HepG2 (cell line): Measurements from ENCODE around the gene TM4SF5. TPM values are rescaled to one million over a fixed set of nuclear protein-coding genes. Genes with fewer than 3 reads are reported as not detected.
A peak's percentile ranks its signal among the peaks of the same experiment; 100 is the strongest.

ENCODE experiments used
- AKAP8 ChIP-seq: sonication (generic); formaldehyde crosslinking; IDR thresholded peaks from 2 replicates; pipeline ENCODE4 v1.5.1; 2020; ENCODE audit warnings: mild to moderate bottlenecking, missing genetic modification reagents
- ELK4 ChIP-seq: sonication (generic); formaldehyde crosslinking; IDR thresholded peaks from 2 replicates; pipeline ENCODE4 v1.9.0; 2021; ENCODE audit warnings: missing genetic modification reagents, borderline replicate concordance
- EP300 ChIP-seq, 3 experiments: sonication (generic) in 1 of 3; formaldehyde crosslinking in 1 of 3; IDR thresholded peaks; 2 replicates each; pipeline versions ENCODE4 v1.5.1 to v1.6.1; 2011 to 2020; ENCODE audit warnings: low read depth in 2 of 3, low read length in 2 of 3, borderline replicate concordance in 1 of 3, improper control_type of control experiment in 1 of 3, mild to moderate bottlenecking in 1 of 3, missing genetic modification reagents in 1 of 3, moderate library complexity in 1 of 3
- FOXK2 ChIP-seq: fragments of 450-650 bp; IDR thresholded peaks from 2 replicates; pipeline ENCODE4 v1.6.1; 2016
- HNF1A ChIP-seq, 2 experiments: sonication (generic) in 1 of 2; formaldehyde crosslinking in 1 of 2; IDR thresholded peaks; 2 replicates each; pipeline versions ENCODE4 v1.4.0 to v1.6.1; 2016 to 2020; ENCODE audit warnings: borderline replicate concordance in 1 of 2, low read depth in 1 of 2, mild to moderate bottlenecking in 1 of 2, missing genetic modification reagents in 1 of 2
- NFRKB ChIP-seq: fragments of 450-650 bp; IDR thresholded peaks from 2 replicates; pipeline ENCODE4 v1.6.1; 2017
- RARA ChIP-seq: IDR thresholded peaks from 2 replicates; pipeline ENCODE4 v1.6.1; 2016; ENCODE audit warnings: missing genetic modification reagents, missing compliant biosample characterization
- SNAPC2 ChIP-seq: sonication (generic); formaldehyde crosslinking; IDR thresholded peaks from 2 replicates; pipeline ENCODE4 v1.8.1; 2022; ENCODE audit warnings: mild to moderate bottlenecking, missing genetic modification reagents
- THAP8 ChIP-seq: sonication (generic); formaldehyde crosslinking; IDR thresholded peaks from 2 replicates; pipeline ENCODE4 v1.5.1; 2020; ENCODE audit warnings: missing genetic modification reagents, mild to moderate bottlenecking, borderline replicate concordance
- ZBTB46 ChIP-seq: sonication (generic); formaldehyde crosslinking; IDR thresholded peaks from 2 replicates; pipeline ENCODE4 v1.4.0; 2020; ENCODE audit warnings: mild to moderate bottlenecking, missing genetic modification reagents, borderline replicate concordance
- ZKSCAN1 ChIP-seq: fragments of 150-350 bp; IDR thresholded peaks from 2 replicates; pipeline ENCODE4 v1.6.1; 2014; ENCODE audit warnings: low read length
- ZMAT3 ChIP-seq: sonication (generic); formaldehyde crosslinking; conservative IDR thresholded peaks from 2 replicates; pipeline ENCODE4 v1.7.0; 2021; ENCODE audit warnings: missing genetic modification reagents
- ZMYM4 ChIP-seq: sonication (generic); formaldehyde crosslinking; IDR thresholded peaks from 2 replicates; pipeline ENCODE4 v1.8.1; 2023; ENCODE audit warnings: mild to moderate bottlenecking, missing genetic modification reagents
- ZNF207 ChIP-seq: fragments of 450-650 bp; IDR thresholded peaks from 2 replicates; pipeline ENCODE4 v1.6.1; 2016; ENCODE audit warnings: antibody characterized with exemption, borderline replicate concordance
- ZNF331 ChIP-seq: sonication (generic); formaldehyde crosslinking; IDR thresholded peaks from 2 replicates; pipeline ENCODE4 v1.4.0; 2020; ENCODE audit warnings: missing genetic modification reagents
- ZNF382 ChIP-seq: sonication (generic); formaldehyde crosslinking; IDR thresholded peaks from 2 replicates; pipeline ENCODE4 v1.5.0; 2020; ENCODE audit warnings: missing genetic modification reagents, mild to moderate bottlenecking, borderline replicate concordance
- ZNF383 ChIP-seq: sonication (generic); formaldehyde crosslinking; IDR thresholded peaks from 2 replicates; pipeline ENCODE4 v1.4.0; 2020; ENCODE audit warnings: missing genetic modification reagents, mild to moderate bottlenecking, borderline replicate concordance
- ZNF619 ChIP-seq: sonication (generic); formaldehyde crosslinking; IDR thresholded peaks from 2 replicates; pipeline ENCODE4 v1.4.0; 2020; ENCODE audit warnings: mild to moderate bottlenecking, missing genetic modification reagents
- ZNF891 ChIP-seq: sonication (generic); formaldehyde crosslinking; IDR thresholded peaks from 2 replicates; pipeline ENCODE4 v1.5.0; 2020; ENCODE audit warnings: mild to moderate bottlenecking, missing genetic modification reagents
- ZSCAN9 ChIP-seq: IDR thresholded peaks from 2 replicates; pipeline ENCODE4 v1.6.1; 2016; ENCODE audit warnings: borderline replicate concordance
- ZZZ3 ChIP-seq: sonication (generic); formaldehyde crosslinking; IDR thresholded peaks from 2 replicates; pipeline ENCODE4 v1.4.0; 2020; ENCODE audit warnings: missing genetic modification reagents, mild to moderate bottlenecking, borderline replicate concordance
- polyA plus RNA-seq, 8 experiments: library from polyadenylated mRNA; depleted of rRNA in 3 of 8; stranded (reverse) in 7 of 8; unstranded in 1 of 8; fragments of >200 nt; fragmentation: Illumina TruSeq in 4 of 8; extraction: Trizol in 4 of 8; gene quantifications; 2 replicates each; pipeline versions ENCODE4 v1.2.1 to v1.2.3, GENCODE V29; 2011 to 2016; ENCODE audit warnings: low read depth in 4 of 8, missing spikeins in 1 of 8, mixed read lengths in 1 of 8; ENCODE audit not compliant: insufficient read depth in 1 of 8
- total RNA-seq, 5 experiments: library from RNA; depleted of rRNA; stranded (reverse); fragments of >200 nt; fragmentation: Illumina TruSeq; extraction: Trizol; gene quantifications; 2 replicates each; pipeline ENCODE4 v1.2.3, GENCODE V29; 2016; ENCODE audit warnings: low read depth in 1 of 5

Gene TM4SF5
- total and polyA plus RNA-seq, 2 of the 13 experiments (the other 11 are each of a cell fraction or from before 2014, with no cell fraction given) = 30.1 to 126 TPM

GRCh38 chr17:4788807-4789700, 17.4 kb downstream of the TM4SF5 start, which contains the start of gene GLTPD2 (continued):
- TF ChIP-seq HNF1A (IDR thresholded peaks at IDR 0.05; ENCODE audit: low read depth) (peak; percentile 99), HNF1A (CRISPR knock-in tag; IDR thresholded peaks at IDR 0.05; ENCODE audit: borderline replicate concordance) (peak; percentile 99), ZBTB46 (no peak), ELK4 (CRISPR knock-in tag) (no peak), ZSCAN9 (CRISPR knock-in tag) (peak; percentile 30; the same call in 1 of the 2 replicates), ZNF619 (CRISPR knock-in tag) (no peak), ZMAT3 (CRISPR knock-in tag) (peak; percentile 18; the same call in 1 of the 2 replicates), SNAPC2 (CRISPR knock-in tag) (no peak), THAP8 (CRISPR knock-in tag) (no peak), ZNF382 (no peak), NFRKB (no peak), FOXK2 (no peak), RARA (peak; percentile 73), ZNF331 (CRISPR knock-in tag) (0 out of 2 replicates have a peak, but pooled peaks have one; percentile 48), AKAP8 (CRISPR knock-in tag) (0 out of 2 replicates have a peak, but pooled peaks have one; percentile 59), ZNF891 (CRISPR knock-in tag) (no peak; the same call in 1 of the 2 replicates), ZNF207 (no peak), ZMYM4 (CRISPR knock-in tag) (no peak), EP300 (IDR thresholded peaks at IDR 0.05; ENCODE audit: low read depth in 2 of 2, low read length in 2 of 2) (no peak; a peak in 1 of 4 replicates), EP300 (CRISPR knock-in tag; IDR thresholded peaks at IDR 0.05; ENCODE audit: borderline replicate concordance) (no peak), ZZZ3 (CRISPR knock-in tag) (no peak), ZKSCAN1 (no peak), ZNF383 (CRISPR knock-in tag) (no peak)
